Activated T-helper 9 cell treated with anti-CD3 and anti-CD28 coated beads, Interleukin-2, amount 50 U/mL, for 16 hours (primary cell): Measurements from ENCODE around the gene TMEM184B.

Source experiments
- DNase-seq: peaks from one replicate; pipeline ENCODE4 v3.0.0-alpha.2; 2020; ENCODE audit warnings: low read depth

The TMEM184B gene

DNA sequence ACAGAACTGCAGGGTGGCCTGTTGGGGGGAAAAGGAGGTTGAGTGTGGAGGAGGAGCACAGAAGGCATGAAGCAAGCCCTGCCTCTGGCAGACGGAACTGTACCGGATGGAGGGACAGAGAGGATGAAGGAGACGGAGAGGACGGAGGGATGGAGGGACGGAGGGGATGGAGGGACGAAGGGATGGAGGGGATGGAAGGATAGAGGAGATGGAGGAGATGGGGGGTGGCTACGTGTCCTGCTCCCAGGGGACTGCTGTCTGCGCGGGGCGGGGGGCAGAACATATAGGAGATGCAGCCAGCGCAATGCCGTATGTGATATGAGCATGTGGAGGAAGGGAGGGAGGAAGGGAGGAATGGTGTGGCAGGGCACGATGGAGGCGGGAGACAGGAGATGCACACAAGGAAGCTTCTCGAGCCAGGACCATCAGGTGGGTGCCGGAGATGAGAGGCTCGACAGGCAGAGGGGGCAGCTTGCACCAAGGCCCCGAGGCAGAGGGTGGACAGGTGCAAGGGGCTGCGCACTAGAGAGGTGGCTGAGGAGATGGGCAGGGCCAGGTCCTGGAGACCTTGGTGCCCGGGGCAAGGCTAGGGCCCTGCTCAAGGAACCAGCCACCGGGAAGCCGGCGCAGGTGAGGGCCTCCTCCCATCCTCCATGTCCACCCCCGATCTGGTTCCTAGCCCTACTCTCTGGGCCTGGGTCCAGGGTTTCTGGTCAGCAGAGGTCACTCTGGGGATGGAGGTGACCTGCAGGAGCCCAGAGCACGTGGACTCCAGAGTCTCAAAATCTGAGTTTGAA is 45.8 kb downstream of the TMEM184B start:
- DNase-seq = no peak

DNA sequence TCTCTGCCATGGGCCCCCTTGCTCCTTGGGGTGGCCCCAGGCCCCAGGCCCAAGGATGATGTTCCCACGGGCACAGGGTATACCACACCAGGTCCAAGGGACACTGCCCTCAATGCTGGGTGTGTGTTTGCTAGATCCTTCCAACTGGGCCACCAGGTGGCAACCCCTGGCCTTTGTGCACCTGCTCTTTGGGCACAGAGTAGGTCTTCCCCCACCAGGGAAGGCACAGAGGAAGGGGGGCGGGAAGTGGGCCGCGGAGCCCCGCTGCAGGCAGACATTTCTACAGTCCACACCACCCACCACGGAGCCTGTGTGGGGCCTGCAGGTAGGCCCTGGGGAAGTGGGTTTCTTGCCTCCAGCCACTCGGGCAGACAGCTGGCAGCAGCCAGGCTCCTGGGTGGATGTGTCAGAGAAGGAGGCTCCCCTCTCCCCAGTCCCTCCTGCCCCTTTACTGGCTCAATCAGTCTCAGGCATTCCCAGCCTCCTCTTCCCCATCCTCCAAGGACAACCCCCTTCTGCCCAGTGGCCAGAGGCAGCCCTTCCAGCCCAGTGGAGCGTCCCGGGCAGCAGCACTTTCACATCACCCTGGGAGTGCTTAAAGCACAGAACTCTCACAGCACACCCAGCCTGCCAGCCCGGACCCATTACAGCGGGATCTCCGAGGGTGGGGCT is 49.4 kb downstream of the TMEM184B start:
- no peak for DNase-seq

DNA sequence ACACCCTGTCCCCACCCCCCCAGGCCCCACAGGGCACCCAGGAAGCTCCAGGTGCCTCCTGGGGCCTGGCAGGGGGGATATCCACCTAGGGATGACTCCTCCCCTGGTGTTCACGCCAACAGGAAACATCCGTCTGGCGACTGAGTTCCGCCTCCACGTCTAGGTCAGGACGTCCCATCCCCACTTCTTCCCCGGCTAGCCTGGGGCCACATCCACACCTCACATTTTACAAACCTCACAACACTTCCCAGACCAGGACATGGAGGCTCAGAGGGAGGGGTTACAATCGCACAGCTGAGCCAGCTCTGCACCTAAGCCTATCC is 50.1 kb downstream of the TMEM184B start:
- no peak for DNase-seq

DNA sequence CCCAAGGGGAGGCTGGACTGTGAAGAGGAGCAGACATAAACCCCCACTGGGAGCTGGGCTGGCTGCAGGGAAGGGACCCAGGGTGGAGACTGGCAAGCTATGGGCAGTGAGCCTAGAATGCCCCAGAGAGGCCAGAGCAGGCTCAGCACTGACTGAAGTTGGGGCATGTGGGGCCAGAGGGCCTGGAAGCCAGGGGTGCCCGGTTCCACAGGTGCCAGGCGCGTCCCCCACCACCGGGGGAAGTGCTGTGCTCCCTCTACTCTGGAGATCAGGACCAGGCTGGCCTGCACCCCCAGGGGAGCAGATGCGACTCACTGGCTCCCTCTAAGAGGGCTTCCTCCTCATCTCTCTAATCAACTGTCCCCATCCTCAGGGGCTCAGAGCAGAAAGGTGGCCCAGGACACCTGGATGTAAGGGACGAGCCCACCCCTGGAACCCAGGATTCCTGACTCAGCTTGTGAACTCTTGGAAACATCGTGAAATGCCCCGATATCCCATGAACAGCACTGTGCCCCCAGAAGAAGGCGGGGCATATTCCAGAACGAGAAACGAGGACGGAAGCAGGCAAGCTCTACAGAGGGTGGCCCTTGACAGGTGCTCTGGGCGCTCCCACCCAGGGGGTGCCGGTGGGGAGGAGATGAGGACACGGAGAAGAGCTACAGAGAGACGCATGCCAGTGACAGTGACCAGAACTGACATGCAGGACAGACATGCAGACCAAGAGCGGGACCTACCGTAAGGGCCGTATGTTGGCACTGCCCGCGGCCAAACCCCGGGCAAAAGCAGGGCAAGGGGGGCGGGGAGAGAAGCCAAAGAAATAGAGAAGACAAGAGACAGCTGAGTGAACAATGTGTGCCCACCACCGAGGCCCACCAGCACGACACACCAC is 50.7 kb downstream of the TMEM184B start:
- no peak for DNase-seq

GRCh38 chr22:38221407-38221806 is 51.4 kb downstream of the TMEM184B start:
- DNase-seq = no peak

DNA sequence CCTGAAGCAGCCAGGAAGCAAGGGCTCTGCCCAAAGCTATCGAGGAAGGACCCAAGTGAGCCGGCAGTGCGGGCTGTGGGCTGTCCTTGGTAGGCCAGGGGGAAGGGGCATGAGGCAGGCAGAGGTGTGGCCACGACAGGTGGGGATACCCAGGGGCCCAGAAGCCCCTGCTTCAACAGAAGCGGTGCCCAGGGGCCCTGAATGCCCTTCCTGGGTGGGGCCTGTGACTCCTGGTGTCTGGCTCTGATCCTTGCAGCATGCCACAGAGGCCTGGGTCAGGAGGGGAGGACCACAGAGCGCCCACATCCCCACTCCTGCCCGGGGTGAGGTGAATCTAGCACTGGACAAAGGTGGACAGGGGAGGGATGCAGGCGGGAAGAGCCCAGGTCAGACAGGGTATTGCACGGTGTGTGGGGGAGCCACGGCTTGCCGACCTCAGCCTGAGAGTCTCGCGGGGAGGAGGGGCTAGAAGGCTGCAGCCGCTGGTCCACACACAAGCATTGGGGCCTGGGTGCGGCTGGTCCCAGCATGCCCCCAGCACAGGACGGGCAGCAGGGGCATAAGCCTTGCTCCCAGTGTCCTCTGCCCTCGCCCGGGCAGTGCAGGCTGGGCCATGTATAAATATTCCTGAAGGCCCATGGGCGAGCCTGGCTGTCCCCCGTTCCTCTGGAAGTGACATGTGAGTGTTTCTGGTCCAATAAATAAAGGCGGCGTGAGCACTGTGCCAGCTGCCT is 52.0 kb downstream of the TMEM184B start:
- DNase-seq = no peak

DNA sequence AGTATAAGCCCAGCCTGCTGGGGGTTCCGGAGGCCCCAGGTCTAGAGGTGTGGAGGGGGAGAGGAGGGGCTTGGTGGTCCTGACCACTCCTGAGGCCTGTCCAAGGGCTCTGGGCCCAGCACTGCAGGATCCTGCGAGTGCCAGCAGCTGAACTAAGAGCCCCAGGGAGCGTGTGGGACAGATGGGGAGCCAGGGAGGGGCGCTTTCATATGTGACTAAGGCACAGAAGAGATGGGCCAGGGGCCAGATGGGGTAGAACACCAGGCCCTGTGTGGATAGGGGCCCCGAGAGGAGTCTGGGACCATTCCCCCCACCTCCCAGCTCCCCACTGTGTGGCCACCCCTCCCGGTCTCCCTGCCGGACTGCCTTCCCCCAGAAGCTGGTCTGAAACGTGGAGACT is 52.6 kb downstream of the TMEM184B start:
- DNase-seq = no peak

DNA sequence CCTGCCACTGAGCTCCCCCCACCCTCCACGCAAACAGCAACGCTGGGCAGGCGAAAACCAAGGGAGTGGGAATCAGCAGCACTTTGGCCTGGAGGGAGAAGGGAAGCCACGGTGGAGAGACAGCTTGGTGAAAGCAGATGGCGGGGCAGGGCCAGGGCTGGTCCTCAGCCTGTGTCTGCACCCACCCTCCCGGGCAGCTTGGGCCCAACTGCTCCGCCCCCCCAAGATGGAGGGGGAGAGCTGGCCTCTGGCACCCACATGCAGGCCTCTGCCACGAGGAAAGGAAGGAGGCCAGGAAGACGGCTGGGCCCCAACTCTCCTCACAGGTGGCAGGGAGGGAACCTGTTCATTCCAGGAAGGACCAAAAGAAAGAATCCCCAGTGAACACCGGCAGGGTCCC is 53.2 kb downstream of the TMEM184B start:
- no peak for DNase-seq

DNA sequence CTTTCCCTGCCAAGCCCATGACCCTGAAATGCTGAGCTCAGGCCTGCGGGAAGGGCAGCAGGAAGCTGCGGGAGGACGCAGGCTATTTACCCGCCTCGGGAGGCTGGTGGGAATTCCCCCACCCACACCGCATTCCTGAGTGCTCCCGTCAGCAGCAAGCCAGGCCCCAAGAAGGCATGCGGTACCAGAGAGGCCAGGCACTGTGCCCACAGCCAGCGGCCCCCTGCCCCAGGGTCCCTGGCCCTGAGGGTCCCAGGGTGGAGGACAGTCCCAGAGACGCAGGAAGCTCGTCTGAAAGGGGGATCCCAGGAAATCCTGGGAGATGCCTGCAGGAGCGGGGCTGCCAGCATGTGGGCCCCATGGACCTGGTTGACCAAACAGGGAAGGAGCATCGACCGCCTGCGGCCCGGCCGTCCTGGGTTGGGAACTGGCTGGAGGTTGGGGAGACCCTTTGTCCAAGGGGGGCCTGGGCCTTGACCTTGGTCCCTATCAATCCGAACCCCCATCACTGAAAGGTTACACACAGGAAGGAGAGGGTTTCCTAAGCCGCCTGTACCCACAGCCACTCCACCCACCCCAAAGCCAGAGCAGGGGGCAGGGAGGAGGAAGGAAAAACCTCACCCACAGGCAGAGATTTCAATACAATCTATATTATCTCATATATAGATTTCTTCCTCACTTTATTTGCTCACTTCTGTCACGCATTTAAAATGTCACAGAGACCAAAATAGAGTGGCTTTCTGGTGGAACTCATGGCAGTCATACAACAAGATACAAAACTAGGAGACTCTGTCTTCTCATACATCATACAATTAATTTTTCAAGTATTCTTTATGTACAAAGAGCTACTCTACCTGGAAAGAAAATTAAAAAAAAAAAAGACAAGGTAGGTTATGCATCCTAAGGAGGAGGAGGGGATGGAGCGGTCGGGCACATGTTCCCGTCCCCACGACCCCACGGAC is 53.9 kb downstream of the TMEM184B start:
- peak; percentile 53 for DNase-seq

GRCh38 chr22:38215156-38216038 is 57.4 kb downstream of the TMEM184B start:
- DNase-seq = no peak

- peak; percentile 67 for DNase-seq
Observed at GRCh38 chr22:38214302-38215056, 58.3 kb downstream of the TMEM184B start.

DNA sequence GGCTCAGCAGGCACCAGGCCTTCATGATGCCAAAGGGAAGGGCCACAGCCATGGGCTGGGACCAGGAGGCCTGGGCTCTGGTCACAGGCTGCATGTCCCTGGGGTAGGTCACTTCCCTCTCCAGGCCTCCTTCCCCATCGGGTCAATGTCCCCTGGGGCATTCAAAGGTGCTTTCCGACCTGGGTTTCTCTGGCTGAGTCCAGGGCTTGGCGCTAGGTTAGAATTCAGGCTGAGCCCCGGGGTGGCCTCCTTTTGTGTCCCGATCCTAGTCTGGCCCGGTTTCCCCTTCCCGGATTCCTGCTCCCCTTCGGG is 58.9 kb downstream of the TMEM184B start:
- DNase-seq = no peak

DNA sequence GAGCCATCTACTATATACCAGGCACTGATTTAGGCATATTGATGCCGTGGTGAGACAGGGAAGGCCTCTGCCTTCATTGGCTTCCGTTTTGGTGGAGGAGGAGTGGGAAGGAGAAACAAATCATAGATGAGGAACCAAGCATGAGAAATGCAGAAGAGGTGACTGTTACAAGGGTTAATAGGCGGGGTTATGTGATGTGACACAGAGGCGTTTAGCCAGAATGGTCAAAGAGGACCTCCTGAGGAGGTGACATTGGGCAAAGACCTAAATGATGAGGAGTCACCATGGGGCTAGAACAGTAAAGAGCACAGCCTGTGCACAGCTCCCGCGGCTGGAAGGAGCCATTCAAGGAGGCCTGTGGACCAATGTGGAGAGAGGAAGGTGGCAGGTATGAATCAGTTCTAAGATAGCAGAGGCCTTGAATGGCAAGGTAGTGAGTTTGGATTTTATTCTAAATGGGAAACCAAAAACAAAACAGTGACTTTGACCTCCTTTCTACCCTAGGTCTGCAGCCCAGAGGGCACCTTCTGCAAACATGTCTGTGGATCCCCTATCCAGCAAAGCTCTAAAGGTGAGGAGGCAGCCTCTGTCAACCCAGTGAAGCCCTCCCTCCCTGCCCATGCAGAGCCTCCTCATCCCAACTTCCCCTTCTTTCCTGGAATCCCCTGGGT is 59.4 kb downstream of the TMEM184B start:
- DNase-seq = no peak

- DNase-seq = no peak
Observed at GRCh38 chr22:38212442-38212841, 60.4 kb downstream of the TMEM184B start.

DNA sequence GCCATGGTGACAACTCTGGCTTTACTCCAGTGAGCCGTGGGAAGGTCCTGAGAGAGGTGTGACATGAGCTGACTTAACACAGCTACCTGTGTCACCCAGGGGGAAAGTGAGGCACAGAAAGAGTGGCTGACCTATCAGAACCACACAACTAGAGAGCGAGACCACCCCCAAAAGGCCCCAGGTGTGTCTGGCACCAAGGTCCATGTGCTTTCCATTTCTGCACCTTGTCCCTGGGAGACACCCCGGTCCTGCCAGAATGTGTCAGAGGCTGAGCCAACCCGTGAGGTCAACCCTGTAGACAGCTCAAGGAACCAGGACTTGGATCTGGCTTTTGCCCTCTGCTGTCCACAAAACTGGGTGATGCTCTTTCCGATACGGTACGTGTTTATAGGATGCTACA is 61.3 kb downstream of the TMEM184B start:
- no peak for DNase-seq

GRCh38 chr22:38208551-38208968 is 64.2 kb downstream of the TMEM184B start:
- no peak for DNase-seq

DNA sequence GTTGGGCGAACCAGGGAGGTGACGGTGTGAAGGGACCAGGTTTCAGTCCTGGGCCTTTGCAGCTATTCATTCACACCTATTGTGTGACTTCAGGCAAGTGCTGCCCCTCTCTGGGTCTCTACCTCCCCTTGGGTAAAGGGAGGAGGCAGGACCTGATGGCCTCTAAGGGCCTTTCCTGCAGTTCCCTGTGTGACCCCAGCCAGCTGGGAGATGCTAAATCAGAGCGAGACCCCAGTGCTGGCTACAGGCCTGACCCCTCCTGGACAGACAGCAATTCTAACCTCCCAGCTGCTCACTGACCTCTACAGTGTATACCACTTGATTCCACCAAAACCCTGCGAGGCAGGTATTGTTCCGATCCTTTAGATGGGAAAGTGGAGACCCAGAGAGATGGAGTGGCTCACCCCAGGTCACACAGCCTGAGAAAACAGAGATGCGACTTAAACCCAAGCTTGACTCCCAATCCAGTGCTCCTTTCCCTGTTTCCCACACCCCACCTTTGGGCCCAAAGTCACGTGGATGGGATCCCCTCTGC is 64.8 kb downstream of the TMEM184B start:
- no peak for DNase-seq
